ENCODE data around the gene ABCE1. TPM values are rescaled to one million over a fixed set of nuclear protein-coding genes. Genes with fewer than 3 reads are reported as not detected.
A peak's percentile ranks its signal among the peaks of the same experiment; 100 is the strongest.

ABCE1 gene
- total RNA-seq, 2 experiments from 2014 or later = 108 to 111 TPM

GRCh38 chr4:145058256-145058655 lies 39.9 kb upstream of the ABCE1 start:
- ChIA-PET POLR2A (interaction anchor here (0.6 to 1.1 kb wide), 2 partner anchors 54 to 1211 kb away, joined by 3 to 4 read pairs; no protein-coding TSS in a partner anchor), CTCF (ENCODE audit: unreplicated experiment) (no interaction called here)
- Histone ChIP-seq H3K36me3 (ENCODE audit: insufficient read depth, low read length) (peaks cover 13% of the 10 kb centered on the region), H3K9me2 (ENCODE audit: insufficient read depth, low read length) (no peaks in the 10 kb centered on the region), H3K27ac (ENCODE audit: low read depth, low read length, poor library complexity, severe bottlenecking) (no peak overlapping the region), H2AFZ (ENCODE audit: low read length) (no peak overlapping the region), H3K79me2 (ENCODE audit: insufficient read depth, low read depth, low read length) (peaks cover 5% of the 10 kb centered on the region; the same call in 1 of the 2 replicates), H3K4me2 (ENCODE audit: low read length) (no peak overlapping the region), H3K9me3 (ENCODE audit: low read length) (no peaks in the 10 kb centered on the region), H3K4me3 (ENCODE audit: low read depth, low read length, poor library complexity, severe bottlenecking) (no peak overlapping the region), H4K20me1 (ENCODE audit: insufficient read depth, low read length) (no peaks in the 10 kb centered on the region), H3K4me1 (ENCODE audit: insufficient read depth, low read length, poor library complexity, severe bottlenecking) (no peaks in the 10 kb centered on the region)
- BruUV-seq (replicated peaks) = no TSS peak
- DNase-seq (ENCODE audit: low spot score) = no peak
- TF ChIP-seq EZH2phosphoT487 (IDR thresholded peaks at IDR 0.05; ENCODE audit: borderline replicate concordance, low read depth, low read length) (no peak), CTCF (conservative IDR thresholded peaks at IDR 0.05; ENCODE audit: low read length) (no peak)
- intact Hi-C loops (cut with micrococcal nuclease; ENCODE audit: unreplicated experiment) = no loop called here

- TF ChIP-seq CTCF (conservative IDR thresholded peaks at IDR 0.05; ENCODE audit: low read length) = peak; percentile 86
- no peak for TF ChIP-seq EZH2phosphoT487 (IDR thresholded peaks at IDR 0.05; ENCODE audit: borderline replicate concordance, low read depth, low read length)
- DNase-seq (ENCODE audit: low spot score) = peak; percentile 60
- no peak overlapping the region for H3K27ac ChIP-seq (ENCODE audit: low read depth, low read length, poor library complexity, severe bottlenecking)
- H3K4me1 ChIP-seq (ENCODE audit: insufficient read depth, low read length, poor library complexity, severe bottlenecking) = no peaks in the 10 kb centered on the region
- H3K4me3 ChIP-seq (ENCODE audit: low read depth, low read length, poor library complexity, severe bottlenecking) = no peak overlapping the region
- ChIA-PET POLR2A (interaction anchor here (0.6 to 0.9 kb wide), 3 partner anchors 131 to 1863 kb away, joined by 3 to 4 read pairs (median 3); no protein-coding TSS in a partner anchor), CTCF (ENCODE audit: unreplicated experiment) (no interaction called here)
- H3K9me3 ChIP-seq (ENCODE audit: low read length) = no peaks in the 10 kb centered on the region
- no peak overlapping the region for H2AFZ ChIP-seq (ENCODE audit: low read length)
- intact Hi-C loops (cut with micrococcal nuclease; ENCODE audit: unreplicated experiment) = loop anchor here (5.0 to 10.0 kb wide), 2 partner anchors 277 to 894 kb away; no protein-coding TSS in a partner anchor
- no peak overlapping the region for H3K4me2 ChIP-seq (ENCODE audit: low read length)
- no peaks in the 10 kb centered on the region for H4K20me1 ChIP-seq (ENCODE audit: insufficient read depth, low read length)
- peaks cover 5% of the 10 kb centered on the region; the same call in 1 of the 2 replicates for H3K79me2 ChIP-seq (ENCODE audit: insufficient read depth, low read depth, low read length)
- no TSS peak for BruUV-seq (replicated peaks)
- peaks cover 20% of the 10 kb centered on the region for H3K36me3 ChIP-seq (ENCODE audit: insufficient read depth, low read length)
- H3K9me2 ChIP-seq (ENCODE audit: insufficient read depth, low read length) = no peaks in the 10 kb centered on the region
Measured at GRCh38 chr4:145061318-145061920, 36.7 kb upstream of the ABCE1 start.

GRCh38 chr4:145066063-145066501 lies 32.0 kb upstream of the ABCE1 start:
- no peak overlapping the region for H3K4me3 ChIP-seq (ENCODE audit: low read depth, low read length, poor library complexity, severe bottlenecking)
- TF ChIP-seq CTCF (conservative IDR thresholded peaks at IDR 0.05; ENCODE audit: low read length) (no peak), EZH2phosphoT487 (IDR thresholded peaks at IDR 0.05; ENCODE audit: borderline replicate concordance, low read depth, low read length) (no peak)
- no peak overlapping the region for H2AFZ ChIP-seq (ENCODE audit: low read length)
- H4K20me1 ChIP-seq (ENCODE audit: insufficient read depth, low read length) = no peaks in the 10 kb centered on the region
- BruUV-seq (replicated peaks) = no TSS peak
- POLR2A ChIA-PET = interaction anchor here (0.7 to 1.4 kb wide), 3 partner anchors 11 to 26 kb away, joined by 3 to 4 read pairs (median 3); no protein-coding TSS in a partner anchor
- no peaks in the 10 kb centered on the region for H3K4me1 ChIP-seq (ENCODE audit: insufficient read depth, low read length, poor library complexity, severe bottlenecking)
- CTCF ChIA-PET (ENCODE audit: unreplicated experiment) = no interaction called here
- peaks cover 2% of the 10 kb centered on the region; the same call in 1 of the 2 replicates for H3K79me2 ChIP-seq (ENCODE audit: insufficient read depth, low read depth, low read length)
- no peak overlapping the region for H3K4me2 ChIP-seq (ENCODE audit: low read length)
- H3K9me2 ChIP-seq (ENCODE audit: insufficient read depth, low read length) = no peaks in the 10 kb centered on the region
- peaks cover 31% of the 10 kb centered on the region for H3K36me3 ChIP-seq (ENCODE audit: insufficient read depth, low read length)
- intact Hi-C loops (cut with micrococcal nuclease; ENCODE audit: unreplicated experiment) = loop anchor here (10.0 kb wide), 1 partner anchor 281 kb away; no protein-coding TSS in a partner anchor
- no peaks in the 10 kb centered on the region for H3K9me3 ChIP-seq (ENCODE audit: low read length)
- DNase-seq (ENCODE audit: low spot score) = no peak
- no peak overlapping the region for H3K27ac ChIP-seq (ENCODE audit: low read depth, low read length, poor library complexity, severe bottlenecking)

Data from OCI-LY7 (cell line).